HG03097 (cell line): ENCODE measurements around the gene MECP2.

Source experiments
- ATAC-seq: cut with Tn5 transposase; IDR thresholded peaks from one replicate; pipeline ENCODE4 v1.9.1; 2021; ENCODE audit not compliant: unreplicated experiment, low FRiP score

The MECP2 gene

DNA sequence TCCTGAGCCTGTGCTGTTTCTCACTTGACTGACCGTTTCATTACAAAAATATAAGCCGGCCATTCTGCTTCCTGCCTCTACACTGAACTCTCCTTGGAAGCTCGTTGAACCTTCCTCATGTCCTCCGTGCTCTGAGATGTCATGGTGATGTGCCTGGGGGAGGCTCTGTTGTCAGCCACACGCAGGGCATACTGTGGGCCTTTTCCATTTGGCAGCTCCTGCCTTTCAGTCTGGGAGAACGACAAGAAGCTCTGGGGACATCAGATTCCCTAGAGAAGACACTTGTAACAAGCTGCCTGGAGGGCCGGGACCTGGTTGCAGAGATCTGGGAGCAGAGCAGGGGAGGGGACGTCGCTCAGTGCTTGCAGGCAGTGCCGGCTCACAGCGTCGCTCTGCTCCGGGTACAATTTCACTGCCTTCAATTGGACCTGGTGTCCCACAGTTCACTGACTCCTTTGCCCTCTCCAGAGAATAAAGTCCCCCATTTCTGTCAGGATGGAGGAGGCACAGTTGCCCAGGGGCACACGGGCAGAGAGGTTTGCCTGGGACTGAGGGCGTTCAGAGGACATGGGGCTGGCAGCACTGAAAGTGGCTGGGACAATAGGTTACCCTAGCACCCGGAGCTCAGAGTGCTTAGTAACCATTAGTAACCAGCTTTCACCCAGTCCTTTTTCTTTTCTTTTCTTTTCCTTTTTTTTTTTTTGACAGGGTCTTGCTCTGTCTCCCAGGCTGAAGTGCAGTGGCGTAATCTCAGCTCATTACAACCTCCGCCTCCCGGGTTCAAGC is 19.1 kb upstream of the MECP2 start:
- ATAC-seq: no peak

DNA sequence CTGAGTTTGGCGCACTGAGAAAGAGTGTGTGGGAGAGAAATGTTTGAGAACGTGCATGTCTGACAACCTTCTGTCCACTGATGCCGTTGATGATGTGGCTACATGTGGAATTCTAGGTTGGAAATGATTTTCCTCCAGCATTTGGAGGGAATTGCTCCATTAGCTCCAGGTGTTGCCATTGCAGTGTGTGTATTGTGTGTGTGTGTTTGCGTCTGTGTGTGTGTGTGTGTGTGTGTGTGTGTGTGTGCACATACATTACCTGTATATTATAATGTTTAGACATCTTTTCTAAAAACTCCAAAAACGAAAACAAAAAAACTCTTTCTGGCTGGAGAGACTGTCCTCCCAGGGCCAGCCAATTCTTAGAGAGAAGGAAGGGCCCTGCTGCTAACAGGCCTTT is 18.2 kb upstream of the MECP2 start:
- ATAC-seq: no peak

DNA sequence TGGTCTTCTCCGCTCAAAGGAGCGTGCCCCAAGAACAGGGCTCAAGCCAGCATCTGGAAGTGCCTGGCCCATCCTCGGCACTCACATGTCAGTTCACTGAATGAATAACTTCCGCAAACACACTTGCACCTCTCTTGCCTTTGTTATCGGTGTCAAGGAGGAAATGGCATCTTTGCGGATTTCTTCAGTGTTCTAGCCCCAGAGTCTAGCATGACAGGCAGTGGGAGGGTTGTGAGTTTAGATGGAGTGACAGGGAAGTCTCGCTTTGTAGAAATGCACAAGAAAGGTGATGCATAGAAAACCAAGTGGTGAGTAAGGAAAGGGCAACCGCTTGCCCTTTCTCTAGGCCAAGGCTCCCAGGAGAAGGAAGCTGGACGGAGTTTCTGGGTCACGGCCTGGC is 17.6 kb upstream of the MECP2 start:
- ATAC-seq: no peak

DNA sequence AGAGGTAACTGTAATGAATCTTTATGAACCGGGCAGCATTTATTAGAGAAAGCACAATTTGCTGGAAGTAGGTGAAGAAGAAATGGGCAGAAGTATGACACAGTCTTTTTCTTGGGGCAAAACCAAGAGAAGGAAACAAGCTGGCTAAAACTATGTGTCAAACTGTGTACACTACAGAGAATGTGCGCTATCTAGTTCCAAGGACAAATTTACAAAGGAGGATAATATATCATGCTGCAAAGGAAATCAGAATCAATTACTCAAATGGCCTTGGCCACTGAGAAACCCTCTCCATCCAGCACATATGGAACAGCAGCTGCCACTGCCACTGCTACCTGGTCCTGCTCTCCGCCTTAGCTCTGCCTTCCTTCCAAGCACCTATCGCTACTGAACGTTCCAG is 17.1 kb upstream of the MECP2 start:
- ATAC-seq: no peak

DNA sequence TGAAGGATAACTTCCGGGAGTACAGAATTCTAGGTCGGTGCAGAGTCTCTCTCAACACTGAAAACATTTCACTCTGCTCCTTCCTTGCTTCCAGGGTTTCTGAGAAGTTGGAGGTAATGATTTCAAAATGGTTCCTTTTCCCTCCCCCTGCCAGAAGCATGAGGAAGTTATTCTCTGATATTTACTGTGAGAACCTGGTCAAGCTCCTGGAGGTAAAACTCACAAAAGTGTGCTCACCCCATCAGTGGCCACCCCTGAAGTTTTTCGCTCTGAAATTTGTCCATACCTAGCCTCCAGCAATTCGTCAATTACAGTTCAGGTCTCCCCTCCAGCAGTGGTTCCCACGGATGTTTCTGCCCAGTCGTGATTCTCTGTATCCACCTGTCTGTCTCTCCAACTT is 16.2 kb upstream of the MECP2 start:
- no peak for ATAC-seq

DNA sequence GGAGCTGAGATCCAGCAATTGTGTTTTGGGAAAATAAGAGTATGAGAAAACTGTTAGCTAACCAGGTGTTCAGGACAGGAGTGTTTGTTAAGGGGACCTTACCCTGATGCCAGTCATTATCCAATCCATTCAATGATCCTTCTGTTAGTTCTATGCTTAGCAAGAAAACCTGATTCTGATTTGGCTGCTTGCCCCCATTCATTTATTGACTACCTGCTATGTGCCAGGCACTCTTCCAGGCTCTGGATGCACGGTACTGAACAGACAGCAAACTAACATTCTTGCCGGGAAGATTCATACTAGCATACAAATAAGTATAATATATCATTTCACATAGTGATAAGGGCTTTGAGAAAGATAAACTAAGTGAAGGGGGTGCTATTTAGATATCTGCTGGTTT is 1.0 kb upstream of the MECP2 start:
- ATAC-seq: no peak

DNA sequence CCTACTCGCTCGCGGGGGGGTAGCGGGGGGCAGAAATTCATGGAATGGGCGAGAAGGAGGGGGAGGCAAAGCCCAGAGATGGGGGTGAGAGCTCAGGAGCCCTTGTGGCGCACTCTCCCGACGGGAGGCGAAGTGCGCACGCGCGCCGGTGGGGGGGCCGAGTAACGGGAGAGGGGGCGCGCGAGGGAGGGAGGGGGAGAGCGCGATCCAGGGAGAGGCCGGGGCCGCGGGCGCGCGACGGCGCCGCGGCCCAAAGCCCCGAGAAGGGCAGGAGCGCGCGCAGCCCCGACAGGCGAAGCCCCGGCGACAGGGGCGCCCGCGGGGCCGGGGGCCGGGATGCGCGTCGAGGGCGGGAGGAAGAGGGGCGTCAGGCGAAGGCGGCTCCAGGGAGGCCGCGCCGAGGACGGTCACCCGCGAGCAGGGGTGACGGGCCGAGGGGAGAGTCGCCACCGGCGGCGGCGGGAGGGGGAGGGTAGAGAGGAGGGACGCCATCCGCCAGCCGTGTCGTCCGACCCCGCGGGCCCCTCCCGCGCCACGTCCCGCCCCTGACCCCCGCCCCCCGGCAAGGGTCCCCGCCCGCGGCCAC is 421 bp downstream of the MECP2 start:
- ATAC-seq: peak; percentile 28

DNA sequence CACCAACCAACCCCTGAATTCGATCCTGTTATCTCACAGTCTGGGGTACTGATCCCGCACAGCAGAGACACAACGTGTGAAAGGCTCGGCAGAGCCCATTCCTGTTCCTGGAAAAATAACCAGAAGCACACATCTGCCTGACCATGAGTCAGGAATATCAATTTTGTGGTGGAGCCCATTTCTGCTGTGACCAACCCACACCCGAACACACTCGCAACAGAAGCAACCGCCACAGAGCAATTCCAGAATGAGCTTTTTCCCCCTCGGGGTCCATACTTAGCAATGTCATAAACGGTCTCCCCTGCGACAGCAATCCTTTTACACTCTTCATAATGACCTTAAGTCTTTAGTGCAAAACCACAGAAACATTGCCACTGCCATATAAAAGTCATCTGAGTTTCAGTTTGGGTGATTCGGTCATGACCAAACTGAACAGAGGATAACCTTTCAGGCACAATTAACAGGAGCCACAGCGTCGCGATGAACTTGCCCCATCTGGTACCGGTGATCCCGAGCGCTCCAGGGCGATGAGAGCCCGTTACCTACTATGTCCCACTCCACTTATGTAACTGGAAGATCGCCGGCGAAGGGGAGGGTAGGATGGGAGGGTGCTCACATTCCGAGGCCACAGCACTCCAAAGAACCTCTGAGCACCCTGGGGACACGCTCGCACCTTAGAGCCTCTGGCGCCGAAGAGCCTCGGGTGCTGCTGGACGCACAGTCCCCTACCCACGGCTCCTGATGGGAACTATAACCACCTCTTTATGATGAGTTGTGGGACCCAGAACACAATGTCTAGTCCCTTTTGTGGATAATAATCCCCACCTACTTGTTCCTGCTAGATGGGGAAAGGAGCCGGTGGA is 1.1 kb downstream of the MECP2 start:
- ATAC-seq: no peak

DNA sequence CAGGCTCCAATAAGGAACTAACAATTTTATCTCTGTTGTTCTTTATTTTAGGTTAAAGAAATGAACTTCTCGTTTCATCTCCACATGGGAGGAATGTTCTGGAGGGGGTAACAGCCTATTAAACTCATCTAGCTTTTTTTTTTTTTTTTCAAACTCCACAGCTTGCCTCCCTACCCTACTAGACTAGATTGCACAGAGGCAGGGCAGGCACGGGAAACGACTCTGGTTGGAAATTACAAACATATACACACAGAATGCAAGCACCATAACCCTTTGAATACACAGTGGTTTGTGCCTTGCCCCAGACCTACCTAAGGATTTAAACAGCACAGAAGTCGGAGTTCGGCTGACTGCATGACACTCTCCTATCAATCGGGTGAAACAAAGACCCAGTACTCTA is 2.7 kb downstream of the MECP2 start:
- ATAC-seq: no peak

DNA sequence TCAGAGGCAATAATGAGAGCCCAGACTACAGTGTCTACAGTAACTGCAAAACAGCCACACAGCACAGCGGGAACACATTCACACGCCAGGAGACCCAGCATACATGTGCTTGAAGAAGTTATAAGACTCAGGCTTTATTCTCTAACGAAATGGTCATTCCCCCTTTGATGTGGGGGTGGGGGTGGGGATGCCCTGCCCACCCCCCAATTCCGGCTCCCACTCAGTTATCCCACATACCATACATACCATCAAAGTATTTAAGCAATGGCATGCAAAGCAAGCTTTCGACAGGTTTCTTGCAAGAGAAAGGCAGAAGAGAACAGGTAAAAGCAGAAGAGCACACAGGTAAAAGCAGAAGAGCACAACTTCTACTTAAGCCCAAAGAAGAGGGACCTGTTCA is 3.6 kb downstream of the MECP2 start:
- ATAC-seq: no peak

DNA sequence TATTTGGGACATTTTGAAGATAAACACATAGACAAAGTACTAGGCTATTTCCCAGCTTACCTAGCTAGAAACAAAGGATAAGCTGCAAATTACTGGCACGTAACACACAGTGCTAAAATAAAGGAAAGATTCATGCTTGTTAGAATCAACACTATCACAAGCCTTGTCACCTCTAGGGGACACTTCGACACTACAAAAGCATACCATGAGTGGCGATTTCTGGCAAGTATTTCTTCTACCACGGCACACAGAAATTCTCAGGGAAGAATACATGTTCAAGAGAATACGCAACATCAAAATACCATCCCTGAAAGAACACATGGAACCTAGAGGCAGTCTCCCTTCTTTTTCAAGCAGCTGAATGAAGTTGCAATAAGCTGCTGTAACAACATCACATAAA is 5.1 kb downstream of the MECP2 start:
- no peak for ATAC-seq

DNA sequence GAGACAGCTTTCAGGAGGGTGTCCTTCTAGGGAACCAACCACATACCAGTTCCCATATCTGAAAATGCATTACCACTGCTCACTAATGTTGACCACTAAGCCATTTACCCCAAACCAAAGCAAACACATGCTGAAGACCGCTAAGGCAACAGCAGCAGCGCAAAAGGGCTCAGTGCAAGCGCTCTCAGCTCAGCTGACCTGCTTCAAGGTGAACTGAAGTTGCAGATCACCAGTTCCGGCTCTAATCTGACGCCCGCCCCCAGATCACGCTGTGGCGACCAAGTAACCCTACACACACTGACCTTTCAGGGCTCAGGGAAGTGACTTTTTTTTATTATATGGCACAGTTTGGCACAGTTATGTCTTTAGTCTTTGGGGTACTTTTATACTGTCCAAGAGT is 5.8 kb downstream of the MECP2 start:
- ATAC-seq: no peak

DNA sequence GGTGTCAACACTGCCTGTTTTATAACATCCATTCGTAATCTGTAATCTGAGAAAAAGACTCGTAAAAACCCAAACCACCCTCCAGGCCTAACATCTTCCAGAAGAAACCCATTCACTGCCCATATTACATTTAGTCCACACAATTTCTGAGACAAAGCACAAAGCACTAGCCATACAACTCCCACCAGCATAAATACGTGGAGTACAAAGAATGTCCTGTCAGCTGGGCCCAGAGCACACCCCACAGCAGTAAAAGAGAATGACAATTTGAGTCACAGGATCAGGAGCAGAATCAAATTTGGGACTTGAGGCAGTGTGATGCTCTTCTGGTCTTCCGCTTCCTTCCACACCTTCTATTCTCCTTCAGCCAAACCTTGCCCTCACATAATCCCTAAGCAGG is 6.8 kb downstream of the MECP2 start:
- no peak for ATAC-seq

DNA sequence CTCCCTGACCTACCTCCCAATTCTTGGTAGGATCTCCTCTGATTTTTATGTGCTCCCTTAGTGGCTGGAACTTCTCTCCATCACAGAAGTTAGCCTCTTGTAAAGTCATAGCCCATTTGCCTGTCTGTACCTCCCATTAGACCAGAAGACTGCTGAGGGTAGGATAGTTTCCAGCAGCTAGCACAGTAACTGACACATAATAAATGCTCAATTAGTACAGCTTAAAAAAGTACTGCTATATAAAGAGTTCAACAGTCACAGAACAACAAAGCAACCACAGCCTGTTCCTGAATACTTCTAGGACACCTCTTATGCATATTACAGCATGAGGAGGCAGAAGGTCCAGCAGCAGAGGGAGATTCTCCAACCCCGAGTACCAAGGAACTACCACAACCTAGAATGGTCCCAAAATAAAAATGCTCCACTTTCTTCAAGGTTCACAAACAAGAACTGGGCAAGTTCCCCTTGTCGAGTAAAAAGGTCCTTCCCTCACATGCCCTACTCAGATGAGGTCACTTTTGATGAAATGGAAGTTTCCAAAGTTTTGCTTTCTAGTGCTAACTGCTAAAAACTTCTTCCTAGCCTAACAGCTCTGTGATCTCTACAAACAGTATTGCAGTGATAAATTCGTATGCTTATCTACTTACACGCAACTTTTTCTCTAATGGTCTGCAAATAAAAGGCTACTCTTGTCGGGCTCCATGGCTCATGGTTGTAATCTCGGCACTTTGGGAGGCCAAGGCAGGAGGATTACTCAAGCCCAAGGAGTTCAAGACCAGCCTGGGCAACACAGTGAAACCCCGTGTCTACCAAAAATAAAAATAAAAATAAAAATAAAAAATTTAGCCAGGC is 12.8 kb downstream of the MECP2 start:
- no peak for ATAC-seq

DNA sequence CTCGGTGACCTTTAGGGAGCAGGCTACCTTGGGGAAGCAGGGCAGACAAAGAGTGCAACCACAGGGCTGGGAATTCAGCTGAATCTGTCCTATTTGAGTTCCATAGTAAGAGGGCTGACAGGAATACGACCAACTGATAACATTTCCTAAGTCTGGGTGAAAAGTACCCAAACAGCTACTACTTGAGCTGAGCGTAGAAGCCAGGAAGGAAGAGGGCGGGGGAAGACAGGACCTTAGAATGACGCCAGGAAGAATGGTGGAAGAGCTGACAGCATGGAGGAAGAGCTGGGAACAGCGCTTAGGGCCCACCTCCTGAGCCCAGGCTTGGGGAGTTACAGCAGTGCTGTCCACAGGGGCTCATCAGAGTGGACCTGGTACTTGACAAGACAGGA is 14.4 kb downstream of the MECP2 start:
- no peak for ATAC-seq

DNA sequence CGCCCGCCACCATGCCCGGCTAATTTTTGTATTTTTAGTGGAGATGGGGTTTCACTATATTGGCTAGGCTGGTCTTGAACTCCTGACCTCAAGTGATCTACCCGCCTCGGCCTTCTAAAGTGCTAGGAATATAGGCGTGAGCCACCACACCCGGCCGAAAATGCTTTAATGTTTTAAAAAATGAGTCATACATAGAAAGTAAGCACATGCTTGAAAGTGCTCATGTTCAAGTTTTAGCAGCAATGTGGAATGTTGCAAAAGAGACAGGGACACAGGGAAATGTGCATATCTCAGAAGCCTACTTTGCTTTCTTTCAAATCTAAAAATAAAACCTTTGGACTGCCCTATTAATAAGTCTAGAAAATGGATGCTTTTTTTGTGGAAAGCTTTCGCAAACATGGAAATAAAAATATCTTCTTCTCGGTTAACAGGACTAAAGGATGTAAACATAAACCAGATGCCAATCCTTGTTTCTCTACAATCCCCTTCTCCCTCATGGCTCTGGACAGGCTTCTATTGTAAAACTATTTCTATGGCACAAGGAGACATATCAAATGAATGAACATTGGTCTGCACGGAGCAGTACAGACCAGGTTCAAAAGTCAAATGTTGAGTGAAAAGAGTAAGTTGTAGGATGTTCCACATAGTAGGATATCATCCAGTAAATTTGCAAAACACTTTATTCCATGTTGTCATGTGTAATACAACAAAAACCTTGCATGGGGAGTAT is 15.0 kb downstream of the MECP2 start:
- ATAC-seq: no peak

DNA sequence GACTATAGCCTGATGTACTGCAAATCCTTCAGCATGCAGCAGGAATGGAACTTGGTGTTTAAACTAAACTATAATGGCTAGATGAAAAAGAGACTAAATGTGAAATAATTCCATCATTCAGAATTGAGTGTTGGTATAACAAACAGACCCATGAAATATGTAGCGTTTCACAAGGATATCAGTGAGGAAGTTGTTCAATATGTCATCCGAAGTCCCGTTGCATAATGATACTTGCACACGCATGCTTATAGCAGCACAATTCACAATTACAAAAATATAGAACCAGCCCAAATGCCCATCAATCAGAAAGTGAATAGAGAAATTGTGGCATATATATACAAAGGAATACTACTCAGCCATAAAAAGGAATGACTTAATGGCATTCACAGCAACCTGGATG is 20.4 kb downstream of the MECP2 start:
- no peak for ATAC-seq

DNA sequence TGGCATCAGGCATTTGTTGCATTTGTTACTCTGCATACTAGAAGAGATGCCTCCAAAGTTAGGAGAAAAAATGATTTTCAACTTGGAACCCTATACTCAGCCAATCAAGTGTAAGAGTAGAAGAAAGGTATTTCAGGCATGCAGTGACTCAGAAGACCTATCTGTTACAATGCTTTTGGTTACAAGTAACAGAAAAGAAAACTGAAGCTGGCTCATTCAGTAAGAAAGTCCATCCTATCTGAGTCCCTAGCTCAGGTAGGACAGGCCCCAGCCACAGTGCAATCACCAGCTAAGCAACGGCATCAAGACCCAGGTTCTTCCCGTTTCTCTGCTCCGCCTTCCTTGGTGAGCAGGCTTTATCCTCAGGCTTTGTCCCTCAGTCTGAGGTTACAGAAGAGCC is 23.3 kb downstream of the MECP2 start:
- no peak for ATAC-seq

DNA sequence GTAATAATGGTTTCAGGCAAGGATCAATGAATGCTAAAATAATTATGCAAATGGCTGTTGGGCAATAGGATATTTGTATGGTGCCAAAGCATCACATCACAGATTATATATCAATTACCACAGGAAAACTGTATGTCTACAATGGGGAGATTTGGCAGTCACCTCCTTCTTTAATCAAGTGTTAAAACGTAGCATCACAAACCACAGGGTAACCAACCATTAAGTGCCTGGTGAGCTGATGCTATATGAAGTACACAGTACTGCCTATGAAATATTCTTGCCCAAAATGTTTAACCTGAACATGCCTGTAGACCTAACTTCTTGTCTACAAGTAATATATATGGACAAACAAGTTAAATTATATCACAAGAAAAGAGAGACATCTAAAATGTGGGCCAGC is 25.3 kb downstream of the MECP2 start:
- no peak for ATAC-seq

DNA sequence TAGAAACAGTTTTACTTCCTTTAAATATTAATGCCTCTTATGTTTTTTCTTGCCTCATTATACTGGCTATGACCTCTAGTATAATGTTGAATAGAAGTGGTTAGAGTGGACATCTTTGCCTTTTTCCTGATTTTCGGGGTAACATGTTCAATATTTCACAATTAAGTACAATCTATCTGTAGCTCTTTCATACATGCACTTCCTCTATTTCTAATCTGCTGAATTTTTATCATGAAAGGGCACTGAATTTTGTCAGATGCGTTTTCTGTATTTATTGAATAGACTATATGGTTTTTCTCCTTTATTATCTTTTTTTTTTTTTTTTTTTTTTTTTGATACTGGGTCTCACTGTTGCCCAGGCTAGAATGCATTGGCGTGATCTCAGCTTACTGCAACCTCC is 29.0 kb downstream of the MECP2 start:
- no peak for ATAC-seq
